Erythroblast (primary cell): Measurements from ENCODE around the gene C1QL3.

Experiments used
- GATA1 ChIP-seq: IDR thresholded peaks from 2 replicates; pipeline ENCODE4 v1.6.1; 2011; ENCODE audit warnings: low read depth, mild to moderate bottlenecking, control low read depth, low read length, moderate library complexity
- POLR2A ChIP-seq: IDR thresholded peaks from 2 replicates; pipeline ENCODE4 v1.6.1; 2011; ENCODE audit warnings: mild to moderate bottlenecking, low read length

- TF ChIP-seq POLR2A (no peak), GATA1 (no peak)
Observed at GRCh38 chr10:16509996-16510395, 11.7 kb downstream of the C1QL3 start.
